HG03025 (cell line): ENCODE results near the gene NDC1.

Experiments used
- ATAC-seq: cut with Tn5 transposase; IDR thresholded peaks from one replicate; pipeline ENCODE4 v1.9.1; 2021; ENCODE audit warnings: mild to moderate bottlenecking, moderate library complexity; ENCODE audit not compliant: unreplicated experiment, low FRiP score

NDC1 gene

GRCh38 chr1:53715478-53715877 lies 122.6 kb downstream of the NDC1 start:
- ATAC-seq: no peak
